ENCODE results near the gene SAMD8.

- TF ChIP-seq, protein P1, sequence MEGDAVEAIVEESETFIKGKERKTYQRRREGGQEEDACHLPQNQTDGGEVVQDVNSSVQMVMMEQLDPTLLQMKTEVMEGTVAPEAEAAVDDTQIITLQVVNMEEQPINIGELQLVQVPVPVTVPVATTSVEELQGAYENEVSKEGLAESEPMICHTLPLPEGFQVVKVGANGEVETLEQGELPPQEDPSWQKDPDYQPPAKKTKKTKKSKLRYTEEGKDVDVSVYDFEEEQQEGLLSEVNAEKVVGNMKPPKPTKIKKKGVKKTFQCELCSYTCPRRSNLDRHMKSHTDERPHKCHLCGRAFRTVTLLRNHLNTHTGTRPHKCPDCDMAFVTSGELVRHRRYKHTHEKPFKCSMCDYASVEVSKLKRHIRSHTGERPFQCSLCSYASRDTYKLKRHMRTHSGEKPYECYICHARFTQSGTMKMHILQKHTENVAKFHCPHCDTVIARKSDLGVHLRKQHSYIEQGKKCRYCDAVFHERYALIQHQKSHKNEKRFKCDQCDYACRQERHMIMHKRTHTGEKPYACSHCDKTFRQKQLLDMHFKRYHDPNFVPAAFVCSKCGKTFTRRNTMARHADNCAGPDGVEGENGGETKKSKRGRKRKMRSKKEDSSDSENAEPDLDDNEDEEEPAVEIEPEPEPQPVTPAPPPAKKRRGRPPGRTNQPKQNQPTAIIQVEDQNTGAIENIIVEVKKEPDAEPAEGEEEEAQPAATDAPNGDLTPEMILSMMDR (IDR thresholded peaks at IDR 0.05; ENCODE audit: insufficient read depth, low read depth, low read length), result no peak
- TF ChIP-seq EZH2 (IDR thresholded peaks at IDR 0.05; ENCODE audit: insufficient read depth, low read length), result no peak
These were observed 78.0 kb downstream of the SAMD8 start for GRCh38 chr10:75189266-75190096.

Measured in astrocyte (in vitro differentiated cells and primary cell).